Naive thymus-derived CD8-positive, alpha-beta T cell (primary cell): ENCODE measurements around the gene WDR3. TPM values are rescaled to one million over a fixed set of nuclear protein-coding genes. Genes with fewer than 3 reads are reported as not detected.

Source experiments
- ATAC-seq, 2 donors: fragments of 150-1000 bp; cut with Tn5 transposase in 1 of 2; sonication (Bioruptor Pico), chemical (Tn5 transposase) in 1 of 2; 1 replicate in 1 of 2; 2 replicates in 1 of 2; pipeline ENCODE4 v1.10.0; 2021; ENCODE audit warnings: mild to moderate bottlenecking in 2 of 2, moderate library complexity in 2 of 2
- POLR2A ChIA-PET: fragments of 350-600 bp; sonication (Branson Sonifier 250); formaldehyde crosslinking; loops from one replicate; lab custom pipeline; 2021; ENCODE audit warnings: antibody characterized with exemption; lab: Charles Lee
- DNase-seq, 10 donors: peaks; one replicate each; pipeline versions ENCODE4 v3.0.0 to v3.0.0-alpha.2; 2020 to 2022
- H3K27ac Mint-ChIP-seq, 10 donors: one replicate each; pipeline ENCODE4 v1.8.0; 2020 to 2022; ENCODE audit warnings: mild to moderate bottlenecking in 10 of 10, mixed read lengths in 10 of 10, moderate library complexity in 4 of 10, inconsistent platforms in 1 of 10
- H3K27me3 Mint-ChIP-seq, 5 donors: one replicate each; pipeline ENCODE4 v1.8.0; 2021 to 2022; ENCODE audit warnings: mixed read lengths in 5 of 5
- H3K36me3 Mint-ChIP-seq, 3 donors: one replicate each; pipeline ENCODE4 v1.8.0; 2020 to 2022; ENCODE audit warnings: mixed read lengths in 3 of 3, mild to moderate bottlenecking in 2 of 3, inconsistent platforms in 1 of 3
- H3K4me1 Mint-ChIP-seq, 4 donors: one replicate each; pipeline ENCODE4 v1.8.0; 2021 to 2022; ENCODE audit warnings: mixed read lengths in 4 of 4
- H3K4me3 Mint-ChIP-seq, 10 donors: one replicate each; pipeline ENCODE4 v1.8.0; 2020 to 2022; ENCODE audit warnings: mild to moderate bottlenecking in 10 of 10, mixed read lengths in 10 of 10, moderate library complexity in 6 of 10, inconsistent platforms in 1 of 10
- H3K9me3 Mint-ChIP-seq, 9 donors: one replicate each; pipeline ENCODE4 v1.8.0; 2020 to 2022; ENCODE audit warnings: mixed read lengths in 9 of 9, mild to moderate bottlenecking in 3 of 9, inconsistent platforms in 1 of 9, moderate library complexity in 1 of 9
- polyA plus RNA-seq, 3 donors: library from polyadenylated mRNA; unstranded; fragments of 300-500 nt; fragmentation: Illumina TruSeq; gene quantifications; one replicate each; pipeline ENCODE4 v1.2.3, GENCODE V29; 2021
- total RNA-seq, 8 experiments: library from RNA in 2 of 8; stranded (reverse) in 2 of 8; gene quantifications; one replicate each; pipeline ENCODE4 v1.2.3 and lab custom pipeline; 2021 to 2026

The WDR3 gene
- total and polyA plus RNA-seq, 5 experiments from 2014 or later, result 17.4 to 41.9 (median 29.3) TPM

DNA sequence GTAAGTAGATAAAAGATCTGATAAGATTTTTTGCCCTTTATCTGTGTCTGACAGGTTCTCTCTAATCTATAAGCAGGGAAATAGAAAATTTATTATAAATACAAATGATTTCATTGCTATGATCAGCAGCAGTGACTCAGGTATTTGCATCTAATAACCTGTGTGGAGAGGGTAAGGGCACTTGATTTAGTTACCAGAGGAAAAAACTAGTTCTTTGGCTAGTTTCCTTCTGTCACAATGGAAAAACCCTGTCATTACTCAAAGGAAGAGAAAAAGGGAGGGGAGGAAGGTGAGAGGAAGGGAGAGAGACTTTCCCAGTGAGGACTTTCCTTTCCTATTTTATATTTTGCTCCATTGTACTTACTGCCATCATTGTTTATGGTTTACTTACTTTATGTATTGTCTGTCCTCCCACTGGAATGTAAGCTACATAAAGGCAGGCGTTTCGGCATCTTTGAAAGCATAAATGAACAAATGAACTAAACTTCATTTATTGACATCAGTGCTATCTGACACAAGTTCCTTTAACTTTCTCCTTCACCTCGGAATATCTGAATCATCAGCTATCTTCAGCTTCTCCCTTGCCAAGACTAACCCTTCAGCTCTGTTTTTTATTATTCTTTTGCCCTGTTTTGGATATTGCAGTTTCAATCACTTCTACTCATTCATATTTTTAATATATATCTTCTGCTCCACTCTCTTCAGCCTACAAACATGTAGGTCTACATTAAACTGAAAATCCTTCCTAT is 34.9 kb downstream of the WDR3 start:
- POLR2A ChIA-PET, result no interaction called here
- ATAC-seq (no peak), DNase-seq (no peak)
- H3K9me3 Mint-ChIP-seq, result no peaks in the 10 kb centered on the region
- peak overlapping the region in 2 of 10 donors; percentile 7 to 39 for H3K27ac Mint-ChIP-seq
- H3K27me3 Mint-ChIP-seq, result no peaks in the 10 kb centered on the region
- H3K4me1 Mint-ChIP-seq, result peaks cover 0 to 5% (median 2%) of the 10 kb centered on the region in 4 donors
- peaks cover 0 to 25% (median 14%) of the 10 kb centered on the region in 3 donors for H3K36me3 Mint-ChIP-seq
- H3K4me3 Mint-ChIP-seq, result no peak overlapping the region

DNA sequence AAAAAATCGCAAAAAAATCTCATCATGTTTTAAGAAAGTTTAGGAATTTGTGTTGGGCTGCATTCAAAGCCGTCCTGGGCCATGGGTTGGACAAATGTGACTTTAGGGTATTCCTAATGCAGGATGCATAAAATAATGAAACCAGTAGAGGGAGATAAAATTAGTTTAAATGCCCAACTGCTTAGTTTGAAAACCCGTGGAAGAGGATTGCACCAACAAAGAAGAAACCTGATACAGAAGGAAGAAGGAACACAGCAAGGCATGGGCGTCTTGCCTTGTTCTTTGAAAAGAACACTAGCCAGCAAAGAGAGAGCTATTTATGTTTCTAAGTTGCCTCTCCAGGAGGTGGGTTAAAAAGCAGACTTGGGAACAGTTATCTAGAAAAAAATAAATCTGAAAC is 37.9 kb downstream of the WDR3 start:
- ATAC-seq (no peak), DNase-seq (no peak)
- H3K36me3 Mint-ChIP-seq, result no peaks in the 10 kb centered on the region
- H3K27ac Mint-ChIP-seq, result no peak overlapping the region
- H3K4me3 Mint-ChIP-seq, result no peak overlapping the region
- H3K27me3 Mint-ChIP-seq, result peaks cover 0 to 6% (median 2%) of the 10 kb centered on the region in 5 donors
- POLR2A ChIA-PET, result no interaction called here
- no peaks in the 10 kb centered on the region for H3K9me3 Mint-ChIP-seq
- H3K4me1 Mint-ChIP-seq, result peaks cover 0 to 5% (median 2%) of the 10 kb centered on the region in 4 donors

GRCh38 chr1:117967881-117968280 is 38.3 kb downstream of the WDR3 start:
- Mint-ChIP-seq H3K4me1 (peaks cover 0 to 5% (median 2%) of the 10 kb centered on the region in 4 donors), H3K27me3 (peaks cover under 1 to 6% (median 2%) of the 10 kb centered on the region in 5 donors), H3K9me3 (no peaks in the 10 kb centered on the region), H3K36me3 (no peaks in the 10 kb centered on the region), H3K27ac (no peak overlapping the region), H3K4me3 (no peak overlapping the region)
- POLR2A ChIA-PET, result no interaction called here
- ATAC-seq, result no peak
- no peak for DNase-seq

DNA sequence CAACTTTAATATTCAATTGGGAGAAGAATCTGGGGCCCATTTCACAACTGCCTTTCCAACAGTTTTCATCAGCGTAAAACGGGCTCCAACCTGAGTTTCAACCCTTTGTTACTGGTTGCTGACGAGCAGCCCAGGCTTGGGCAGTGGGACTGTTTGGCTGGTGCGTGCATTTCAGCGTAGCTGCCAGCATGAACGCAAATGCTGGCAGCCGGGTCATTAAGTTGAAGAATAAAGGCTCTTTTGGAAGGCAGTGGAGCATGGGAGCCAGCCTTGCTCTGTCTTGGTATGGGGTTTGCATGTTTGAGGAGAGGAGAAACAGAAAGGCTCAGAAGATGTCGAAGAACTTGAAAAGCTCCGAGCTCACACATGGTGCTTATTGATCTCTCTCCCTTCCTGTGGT is 40.7 kb downstream of the WDR3 start:
- Mint-ChIP-seq H3K9me3 (no peaks in the 10 kb centered on the region), H3K27me3 (peaks cover 4 to 13% (median 6%) of the 10 kb centered on the region in 5 donors), H3K4me1 (peaks cover 0 to 5% (median 2%) of the 10 kb centered on the region in 4 donors), H3K27ac (no peak overlapping the region), H3K4me3 (no peak overlapping the region), H3K36me3 (no peaks in the 10 kb centered on the region)
- no peak for ATAC-seq
- POLR2A ChIA-PET, result no interaction called here
- DNase-seq, result no peak

- Mint-ChIP-seq H3K27ac (no peak overlapping the region), H3K9me3 (no peaks in the 10 kb centered on the region), H3K36me3 (no peaks in the 10 kb centered on the region), H3K4me1 (peaks cover 0 to 5% (median 2%) of the 10 kb centered on the region in 4 donors), H3K27me3 (peaks cover 4 to 22% (median 6%) of the 10 kb centered on the region in 5 donors), H3K4me3 (no peak overlapping the region)
- POLR2A ChIA-PET, result no interaction called here
- ATAC-seq (no peak), DNase-seq (no peak)
Measured at GRCh38 chr1:117971777-117972176, 42.2 kb downstream of the WDR3 start.

GRCh38 chr1:117976381-117976780 is 46.8 kb downstream of the WDR3 start:
- no peak overlapping the region for H3K27ac Mint-ChIP-seq
- peaks cover 4 to 22% (median 6%) of the 10 kb centered on the region in 5 donors for H3K27me3 Mint-ChIP-seq
- no peaks in the 10 kb centered on the region for H3K4me1 Mint-ChIP-seq
- H3K9me3 Mint-ChIP-seq, result no peaks in the 10 kb centered on the region
- DNase-seq, result no peak
- POLR2A ChIA-PET, result no interaction called here
- no peaks in the 10 kb centered on the region for H3K36me3 Mint-ChIP-seq
- ATAC-seq, result no peak
- no peak overlapping the region for H3K4me3 Mint-ChIP-seq

GRCh38 chr1:117981455-117982192 is 52.1 kb downstream of the WDR3 start:
- POLR2A ChIA-PET, result no interaction called here
- peaks cover 9 to 16% (median 13%) of the 10 kb centered on the region in 5 donors for H3K27me3 Mint-ChIP-seq
- no peak for ATAC-seq
- H3K36me3 Mint-ChIP-seq, result no peaks in the 10 kb centered on the region
- no peak for DNase-seq
- H3K9me3 Mint-ChIP-seq, result peaks cover 0 to 3% (median 0%) of the 10 kb centered on the region in 9 donors
- H3K4me3 Mint-ChIP-seq, result no peak overlapping the region
- no peak overlapping the region for H3K27ac Mint-ChIP-seq
- no peaks in the 10 kb centered on the region for H3K4me1 Mint-ChIP-seq

GRCh38 chr1:117985239-117985638 is 55.7 kb downstream of the WDR3 start:
- no peak overlapping the region for H3K27ac Mint-ChIP-seq
- POLR2A ChIA-PET, result no interaction called here

GRCh38 chr1:117985973-117986372 is 56.4 kb downstream of the WDR3 start:
- POLR2A ChIA-PET, result no interaction called here
- Mint-ChIP-seq H3K9me3 (peaks cover 0 to 5% (median 0%) of the 10 kb centered on the region in 9 donors), H3K36me3 (no peaks in the 10 kb centered on the region), H3K27me3 (peaks cover 9 to 21% (median 16%) of the 10 kb centered on the region in 5 donors), H3K4me1 (no peaks in the 10 kb centered on the region), H3K4me3 (no peak overlapping the region), H3K27ac (no peak overlapping the region)
- DNase-seq, result no peak
- ATAC-seq, result no peak

More at GRCh38 chr1:117985239-117985638, 55.7 kb downstream of the WDR3 start:
- peaks cover 0 to 5% (median 0%) of the 10 kb centered on the region in 9 donors for H3K9me3 Mint-ChIP-seq
- ATAC-seq (no peak), DNase-seq (no peak)
- H3K36me3 Mint-ChIP-seq, result no peaks in the 10 kb centered on the region
- no peaks in the 10 kb centered on the region for H3K4me1 Mint-ChIP-seq
- H3K27me3 Mint-ChIP-seq, result peaks cover 9 to 21% (median 17%) of the 10 kb centered on the region in 5 donors
- no peak overlapping the region for H3K4me3 Mint-ChIP-seq

- POLR2A ChIA-PET, result no interaction called here
- Mint-ChIP-seq H3K27ac (no peak overlapping the region), H3K27me3 (peaks cover 10 to 46% (median 27%) of the 10 kb centered on the region in 5 donors), H3K4me3 (no peak overlapping the region), H3K4me1 (no peaks in the 10 kb centered on the region), H3K9me3 (peaks cover 5 to 42% (median 21%) of the 10 kb centered on the region in 9 donors), H3K36me3 (peaks cover 0 to 11% (median 3%) of the 10 kb centered on the region in 3 donors)
- ATAC-seq (no peak), DNase-seq (no peak)
Measured at GRCh38 chr1:118004312-118004711, 74.8 kb downstream of the WDR3 start.

DNA sequence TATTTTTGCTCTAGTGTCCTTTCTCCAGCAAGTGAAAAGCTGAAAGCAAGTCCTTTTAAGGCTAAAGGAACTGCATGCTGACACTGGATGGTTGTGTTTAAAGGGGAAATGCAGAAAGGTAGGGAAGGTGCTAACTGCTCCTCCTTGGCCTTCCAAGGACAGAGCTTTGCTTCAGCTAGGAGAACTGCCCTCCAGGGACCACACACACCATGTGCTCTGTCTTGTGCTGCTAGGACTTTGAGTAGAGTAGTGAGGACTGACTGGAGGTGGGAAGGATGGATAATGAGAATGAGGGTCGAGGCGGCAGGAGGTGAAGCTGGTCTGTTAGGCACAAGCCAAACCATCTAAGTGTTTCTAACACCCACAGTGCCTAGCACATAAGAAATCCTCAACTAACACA is 77.9 kb downstream of the WDR3 start:
- Mint-ChIP-seq H3K27ac (no peak overlapping the region), H3K9me3 (peaks cover 3 to 24% (median 11%) of the 10 kb centered on the region in 9 donors), H3K4me3 (no peak overlapping the region), H3K36me3 (peaks cover 0 to 11% (median 3%) of the 10 kb centered on the region in 3 donors), H3K27me3 (peaks cover 11 to 52% (median 26%) of the 10 kb centered on the region in 5 donors), H3K4me1 (no peaks in the 10 kb centered on the region)
- POLR2A ChIA-PET, result no interaction called here
- ATAC-seq (no peak), DNase-seq (peak in 1 of 10 donors; percentile 61)

DNA sequence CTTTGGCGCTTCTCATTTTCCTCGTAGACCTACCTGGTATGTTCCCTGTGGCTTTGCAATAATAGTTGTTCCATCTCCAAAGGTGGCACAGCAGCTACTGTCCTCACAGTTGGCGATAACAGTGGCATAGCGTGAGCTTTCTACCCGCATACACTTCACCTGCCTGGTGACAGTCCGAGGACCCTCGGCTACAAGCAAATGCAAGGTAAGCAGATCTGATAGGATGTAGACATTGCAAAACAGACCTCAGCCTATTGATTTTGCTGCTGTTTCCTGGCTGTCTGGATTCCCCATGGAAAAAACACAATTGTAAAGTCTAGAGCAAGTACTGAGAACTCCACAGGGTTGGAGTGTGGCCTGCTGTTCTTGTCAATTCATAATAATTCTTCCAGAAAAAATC is 78.5 kb downstream of the WDR3 start:
- DNase-seq (no peak), ATAC-seq (no peak)
- Mint-ChIP-seq H3K4me3 (no peak overlapping the region), H3K27me3 (peaks cover 9 to 46% (median 22%) of the 10 kb centered on the region in 5 donors), H3K4me1 (no peaks in the 10 kb centered on the region), H3K36me3 (peaks cover 0 to 11% (median 3%) of the 10 kb centered on the region in 3 donors), H3K9me3 (peaks cover 3 to 18% (median 7%) of the 10 kb centered on the region in 9 donors), H3K27ac (no peak overlapping the region)
- POLR2A ChIA-PET, result no interaction called here

DNA sequence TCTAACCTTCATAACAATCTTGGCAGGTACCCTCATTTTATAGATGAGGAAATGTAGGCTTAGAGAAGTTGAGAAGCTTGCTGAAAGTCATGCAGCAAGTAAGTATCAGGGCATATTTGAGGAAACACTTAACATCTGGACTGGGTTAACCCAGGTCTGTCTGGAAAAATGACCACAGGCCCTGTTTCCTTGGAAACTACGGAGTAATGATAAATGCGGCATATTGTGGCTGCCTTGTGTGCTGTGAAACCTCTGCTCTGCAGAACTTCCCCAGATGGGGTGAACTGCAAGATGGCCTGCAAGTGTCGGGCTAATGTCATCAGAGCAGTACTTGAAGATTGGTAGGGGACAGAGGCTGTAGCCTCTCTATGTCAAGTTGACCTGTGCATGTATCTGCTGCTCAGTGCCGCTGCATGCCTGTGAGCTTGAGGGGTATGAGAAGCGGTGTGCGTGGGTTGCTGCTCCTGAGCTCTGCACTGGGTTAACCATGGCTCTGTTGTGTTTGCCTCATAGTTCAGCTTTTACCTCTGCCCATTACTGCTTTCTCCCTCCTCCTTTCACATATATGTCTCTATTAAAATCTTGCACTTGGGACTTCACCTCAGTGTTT is 83.1 kb downstream of the WDR3 start:
- Mint-ChIP-seq H3K4me3 (no peak overlapping the region), H3K9me3 (no peaks in the 10 kb centered on the region), H3K27ac (no peak overlapping the region), H3K36me3 (no peaks in the 10 kb centered on the region), H3K4me1 (no peaks in the 10 kb centered on the region), H3K27me3 (peaks cover 11 to 49% (median 20%) of the 10 kb centered on the region in 5 donors)
- ATAC-seq, result no peak
- POLR2A ChIA-PET, result no interaction called here
- DNase-seq, result no peak
